Smooth muscle cell (in vitro differentiated cells): ENCODE results near the gene LHPP. TPM values are rescaled to one million over a fixed set of nuclear protein-coding genes. Genes with fewer than 3 reads are reported as not detected.

ENCODE experiments used
- DNase-seq: peaks from one replicate; lab custom pipeline; 2025; ENCODE audit not compliant: unreplicated experiment; lab: John Stamatoyannopoulos, UW
- H2AFZ ChIP-seq: fragments of 200-600 bp; sonication (generic); 2 replicates; pipeline ENCODE4 v1.6.0; 2016; ENCODE audit warnings: antibody characterized with exemption, low read depth, mild to moderate bottlenecking
- H3F3A ChIP-seq: fragments of 200-600 bp; sonication (generic); 2 replicates; pipeline ENCODE4 v1.6.0; 2017; ENCODE audit warnings: antibody characterized with exemption, low read depth
- H3K27ac ChIP-seq: fragments of 200-600 bp; sonication (generic); 2 replicates; pipeline ENCODE4 v1.5.1; 2016; ENCODE audit warnings: low read depth, mild to moderate bottlenecking
- H3K27me3 ChIP-seq: fragments of 200-600 bp; sonication (generic); 2 replicates; pipeline ENCODE4 v1.6.1; 2016; ENCODE audit warnings: low read depth, mild to moderate bottlenecking
- H3K36me3 ChIP-seq: fragments of 200-600 bp; sonication (generic); 2 replicates; pipeline ENCODE4 v1.5.1; 2016; ENCODE audit warnings: low read depth
- H3K4me1 ChIP-seq: fragments of 200-600 bp; sonication (generic); 2 replicates; pipeline ENCODE4 v1.5.1; 2016; ENCODE audit warnings: low read depth
- H3K4me2 ChIP-seq: fragments of 200-600 bp; sonication (generic); 2 replicates; pipeline ENCODE4 v1.6.0; 2016; ENCODE audit warnings: mild to moderate bottlenecking
- H3K4me3 ChIP-seq: fragments of 200-600 bp; sonication (generic); 2 replicates; pipeline ENCODE4 v1.5.1; 2016; ENCODE audit warnings: mild to moderate bottlenecking
- H3K79me2 ChIP-seq: fragments of 200-600 bp; sonication (generic); 2 replicates; pipeline ENCODE4 v1.6.0; 2016; ENCODE audit warnings: low read depth, mild to moderate bottlenecking
- H3K9ac ChIP-seq: fragments of 200-600 bp; sonication (generic); 2 replicates; pipeline ENCODE4 v1.6.0; 2016; ENCODE audit warnings: low read depth
- H3K9me3 ChIP-seq: fragments of 200-600 bp; sonication (generic); replicated peaks from 2 replicates; pipeline ENCODE4 v1.5.1; 2016; ENCODE audit warnings: low read depth
- H4K20me1 ChIP-seq: fragments of 200-600 bp; sonication (generic); 2 replicates; pipeline ENCODE4 v1.6.0; 2016; ENCODE audit warnings: low read depth
- WGBS: methylation state at CpG from one replicate; pipeline ENCODE4 v1.1.7; 2016; ENCODE audit warnings: low lambda C conversion rate; 5-methylcytosine and 5-hydroxymethylcytosine counted together
- polyA plus RNA-seq: library from polyadenylated mRNA; unstranded; fragments of >200 nt; fragmentation: Nextera tagmentation; extraction: Ambion mirVana; gene quantifications from 2 replicates; pipeline ENCODE4 v1.2.1, GENCODE V29; 2016
- total RNA-seq: library from RNA; depleted of rRNA; stranded (reverse); fragments of >200 nt; gene quantifications from 2 replicates; pipeline ENCODE4 v1.2.3, GENCODE V29; 2014
- TF ChIP-seq, protein P1 (sequence below): fragments of 200-600 bp; sonication (generic); IDR thresholded peaks from 2 replicates; pipeline ENCODE4 v1.5.1; 2017; ENCODE audit warnings: borderline replicate concordance, mild to moderate bottlenecking, antibody characterized with exemption; ENCODE audit not compliant: insufficient read depth, poor library complexity, severe bottlenecking

Gene LHPP
- total and polyA plus RNA-seq, 2 experiments from 2014 or later = 7.6 to 14.0 TPM

DNA sequence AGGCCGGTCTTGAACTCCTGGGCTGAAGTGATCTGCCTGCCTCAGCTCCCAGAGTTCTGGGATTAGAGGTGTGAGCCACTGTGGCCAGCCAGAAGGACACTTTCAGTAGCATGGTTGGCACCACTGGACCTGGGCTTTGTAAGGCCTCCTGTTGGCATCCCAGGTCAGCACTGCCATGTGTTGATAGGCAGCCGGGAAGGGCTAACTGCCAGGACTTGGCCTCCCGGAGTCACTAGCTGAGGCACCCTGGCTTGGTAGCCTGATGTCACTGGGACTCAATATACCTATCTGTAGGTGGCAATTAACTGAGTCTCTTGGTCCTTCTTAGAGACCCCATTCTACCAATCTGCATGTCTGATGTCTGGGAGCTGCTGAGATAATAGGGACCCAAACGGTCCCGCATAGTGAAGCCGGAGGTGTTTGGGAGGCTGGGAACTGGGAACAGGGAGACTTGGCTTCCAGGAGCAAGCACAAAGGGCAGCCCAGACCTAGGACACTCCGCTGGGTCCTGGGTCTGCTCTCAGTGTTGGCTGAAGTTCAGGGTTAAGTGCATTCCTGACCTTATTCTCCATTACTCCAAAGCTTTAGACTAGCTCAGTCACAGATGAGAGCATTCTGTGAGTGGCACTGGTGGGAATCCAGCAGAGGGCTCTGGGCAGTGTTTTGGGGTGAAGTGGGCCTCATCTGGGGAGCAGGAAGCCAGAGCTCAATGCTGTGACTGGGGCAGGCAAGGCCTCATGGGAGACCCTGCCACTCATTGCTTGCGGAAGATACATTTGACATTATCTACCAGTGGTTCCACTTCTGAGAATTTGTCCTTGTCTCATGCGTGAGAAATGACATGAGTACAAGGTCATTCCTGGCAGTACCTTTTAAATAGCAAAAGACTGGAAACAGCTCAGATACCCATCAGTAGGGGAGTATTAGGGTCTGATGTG lies 2.7 kb downstream of the LHPP start:
- H3K4me2 ChIP-seq = no peak overlapping the region
- H3K79me2 ChIP-seq = no peaks in the 10 kb centered on the region
- no peak overlapping the region for H3K27ac ChIP-seq
- no peaks in the 10 kb centered on the region for H3K4me1 ChIP-seq
- no peaks in the 10 kb centered on the region for H3K9me3 ChIP-seq
- no peaks in the 10 kb centered on the region for H3K27me3 ChIP-seq
- no peak for DNase-seq
- no peaks in the 10 kb centered on the region for H4K20me1 ChIP-seq
- no peak overlapping the region for H3K4me3 ChIP-seq
- 84% methylated on average over 9 of the region's 9 CpGs for WGBS
- H2AFZ ChIP-seq = no peak overlapping the region
- H3F3A ChIP-seq = no peaks in the 10 kb centered on the region
- TF ChIP-seq, protein P1, sequence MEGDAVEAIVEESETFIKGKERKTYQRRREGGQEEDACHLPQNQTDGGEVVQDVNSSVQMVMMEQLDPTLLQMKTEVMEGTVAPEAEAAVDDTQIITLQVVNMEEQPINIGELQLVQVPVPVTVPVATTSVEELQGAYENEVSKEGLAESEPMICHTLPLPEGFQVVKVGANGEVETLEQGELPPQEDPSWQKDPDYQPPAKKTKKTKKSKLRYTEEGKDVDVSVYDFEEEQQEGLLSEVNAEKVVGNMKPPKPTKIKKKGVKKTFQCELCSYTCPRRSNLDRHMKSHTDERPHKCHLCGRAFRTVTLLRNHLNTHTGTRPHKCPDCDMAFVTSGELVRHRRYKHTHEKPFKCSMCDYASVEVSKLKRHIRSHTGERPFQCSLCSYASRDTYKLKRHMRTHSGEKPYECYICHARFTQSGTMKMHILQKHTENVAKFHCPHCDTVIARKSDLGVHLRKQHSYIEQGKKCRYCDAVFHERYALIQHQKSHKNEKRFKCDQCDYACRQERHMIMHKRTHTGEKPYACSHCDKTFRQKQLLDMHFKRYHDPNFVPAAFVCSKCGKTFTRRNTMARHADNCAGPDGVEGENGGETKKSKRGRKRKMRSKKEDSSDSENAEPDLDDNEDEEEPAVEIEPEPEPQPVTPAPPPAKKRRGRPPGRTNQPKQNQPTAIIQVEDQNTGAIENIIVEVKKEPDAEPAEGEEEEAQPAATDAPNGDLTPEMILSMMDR = no peak
- H3K9ac ChIP-seq = no peak overlapping the region
- H3K36me3 ChIP-seq = no peaks in the 10 kb centered on the region

DNA sequence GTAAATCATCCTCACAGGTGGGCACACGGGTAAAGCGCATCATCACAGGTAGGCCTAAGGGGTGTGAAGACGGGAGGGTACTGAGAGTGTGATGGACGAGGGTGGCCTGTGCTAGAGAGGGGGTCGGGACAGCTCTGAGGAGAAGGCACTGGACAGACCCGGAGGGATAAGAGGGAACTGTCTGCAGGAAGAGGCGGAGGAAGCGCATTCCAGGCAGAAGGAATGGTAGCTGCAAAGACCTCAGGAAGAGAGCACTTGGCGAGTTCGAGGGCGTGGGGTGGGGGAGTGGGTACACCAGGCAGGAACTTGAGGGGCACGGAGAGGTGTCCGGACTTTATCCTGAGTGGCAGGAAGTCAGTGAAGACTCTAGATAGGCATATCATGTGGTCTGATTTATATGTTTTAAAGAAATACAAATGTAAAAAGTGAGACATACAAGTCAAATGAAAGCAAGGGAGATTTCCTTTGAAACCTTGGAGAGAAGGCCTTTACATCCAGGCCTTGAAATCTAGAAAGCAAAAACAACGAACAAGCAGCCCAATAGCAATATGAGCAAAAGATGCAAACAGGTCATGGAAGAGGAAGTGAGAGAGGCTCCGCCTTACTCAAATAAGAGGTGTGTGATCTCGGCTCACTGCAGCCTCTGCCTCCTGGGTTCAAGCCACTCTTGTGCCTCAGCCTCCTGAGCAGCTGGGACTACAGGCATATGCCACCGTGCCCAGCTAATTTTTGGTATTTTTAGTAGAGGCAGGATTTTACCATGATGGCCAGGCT lies 3.6 kb downstream of the LHPP start:
- H3K79me2 ChIP-seq = no peaks in the 10 kb centered on the region
- no peaks in the 10 kb centered on the region for H3F3A ChIP-seq
- no peaks in the 10 kb centered on the region for H4K20me1 ChIP-seq
- no peak overlapping the region for H3K4me3 ChIP-seq
- no peaks in the 10 kb centered on the region for H3K27me3 ChIP-seq
- H3K36me3 ChIP-seq = no peaks in the 10 kb centered on the region
- TF ChIP-seq, protein P1 = no peak
- H3K4me1 ChIP-seq = peaks cover under 1% of the 10 kb centered on the region
- 81% methylated on average over 17 of the region's 17 CpGs for WGBS
- no peak overlapping the region for H3K27ac ChIP-seq
- no peak for DNase-seq
- H3K9me3 ChIP-seq = no peaks in the 10 kb centered on the region
- no peak overlapping the region for H2AFZ ChIP-seq
- H3K4me2 ChIP-seq = no peak overlapping the region
- H3K9ac ChIP-seq = no peak overlapping the region

DNA sequence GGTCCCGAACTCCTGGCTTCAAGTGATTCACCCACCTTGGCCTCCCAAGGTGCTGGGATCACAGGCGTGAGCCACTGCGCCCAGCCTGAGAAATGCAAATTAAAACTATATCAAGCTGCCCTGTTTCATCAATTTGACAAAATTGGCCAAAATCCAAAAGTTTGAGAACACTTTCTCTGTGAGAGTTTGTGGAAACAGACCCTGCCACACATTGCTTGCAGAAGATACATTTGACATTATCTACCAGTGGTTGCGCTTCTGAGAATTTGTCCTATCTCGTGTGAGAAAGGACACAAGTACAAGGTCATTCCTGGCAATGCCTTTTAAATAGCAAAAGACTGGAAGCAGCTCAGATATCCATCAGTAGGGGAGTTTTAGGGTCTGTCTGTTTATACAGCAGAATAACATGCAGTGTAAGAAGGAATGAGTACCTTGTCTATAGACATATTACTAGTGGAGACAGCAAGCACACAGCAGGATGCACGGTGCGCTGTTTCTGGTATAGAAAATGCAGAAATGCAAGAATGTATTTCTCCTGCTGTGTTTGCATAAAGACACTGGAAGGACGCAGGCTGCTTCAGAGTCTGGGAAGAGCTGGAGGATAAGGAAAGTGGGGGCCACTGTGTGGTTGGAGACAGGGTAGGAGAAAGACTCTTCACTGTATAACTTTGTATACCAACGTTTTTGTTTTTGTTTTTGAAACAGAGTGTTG lies 4.3 kb downstream of the LHPP start:
- H2AFZ ChIP-seq = no peak overlapping the region
- H3K9me3 ChIP-seq = no peaks in the 10 kb centered on the region
- no peaks in the 10 kb centered on the region for H4K20me1 ChIP-seq
- TF ChIP-seq, protein P1 = no peak
- no peak overlapping the region for H3K4me3 ChIP-seq
- H3K36me3 ChIP-seq = no peaks in the 10 kb centered on the region
- no peaks in the 10 kb centered on the region for H3F3A ChIP-seq
- no peak overlapping the region for H3K4me2 ChIP-seq
- DNase-seq = no peak
- no peaks in the 10 kb centered on the region for H3K27me3 ChIP-seq
- no peaks in the 10 kb centered on the region for H3K79me2 ChIP-seq
- H3K4me1 ChIP-seq = peaks cover 5% of the 10 kb centered on the region
- 61% methylated on average over 9 of the region's 9 CpGs for WGBS
- H3K9ac ChIP-seq = no peak overlapping the region
- H3K27ac ChIP-seq = no peak overlapping the region
